K562 (cell line): ENCODE measurements around the gene CMSS1. TPM values are rescaled to one million over a fixed set of nuclear protein-coding genes. Genes with fewer than 3 reads are reported as not detected.

Experiments
- ATAC-seq: fragments of 200-7000 bp; cut with Tn5 transposase; 3 replicates; pipeline ENCODE4 v1.9.1; 2020; ENCODE audit warnings: moderate library complexity
- BruUV-seq: library from RNA; stranded (reverse); fragments of 400-500 nt; replicated peaks from 2 replicates; lab custom pipeline; 2021; lab: Mats Ljungman, UMichigan
- CTCF ChIA-PET: fragments of 300-600 bp; formaldehyde crosslinking; extraction: SDS; loops from one replicate; lab custom pipeline; 2021; ENCODE audit warnings: low intra/inter-chr PET ratio; lab: Yijun Ruan, JAX
- POLR2A ChIA-PET: fragments of 300-600, 350-650 bp; sonication (Branson Sonifier 250); formaldehyde crosslinking; extraction: SDS; loops from one replicate; lab custom pipeline; 2021; ENCODE audit warnings: antibody characterized with exemption, inconsistent platforms; lab: Yijun Ruan, JAX
- DNase-seq, 4 experiments: peaks; one replicate each; pipeline versions ENCODE4 v3.0.0 to v3.0.0-alpha.2; 2011 to 2018; ENCODE audit warnings: low spot score in 3 of 4, mixed read lengths in 3 of 4; ENCODE audit errors: extremely low read depth in 1 of 4
- FAIRE-seq: peaks from 2 replicates; lab custom pipeline; 2011; peaks lifted over from hg19 to GRCh38; lab: Jason Lieb, UNC
- H2AFZ ChIP-seq: 2 replicates; pipeline ENCODE4 v1.6.0; 2011; ENCODE audit warnings: low read depth, low read length, control low read depth, inconsistent platforms
- H3K27ac ChIP-seq: fragments of 200-600 bp; 3 replicates; pipeline ENCODE4 v1.8.0; 2011; ENCODE audit warnings: low read depth, mild to moderate bottlenecking, control low read depth, inconsistent platforms, low read length, moderate library complexity, mixed read lengths; ENCODE audit errors: extremely low read depth
- H3K27me3 ChIP-seq, 2 experiments: fragments of 300-600 bp in 1 of 2; 2 replicates in 1 of 2; 3 replicates in 1 of 2; pipeline versions ENCODE4 v1.6.0 to v1.8.0; 2011; ENCODE audit warnings: inconsistent platforms in 2 of 2, low read length in 2 of 2, mild to moderate bottlenecking in 1 of 2, mixed read lengths in 1 of 2, moderate library complexity in 1 of 2; ENCODE audit not compliant: control insufficient read depth in 2 of 2, insufficient read depth in 2 of 2
- H3K36me3 ChIP-seq: fragments of 300-600 bp; 3 replicates; pipeline ENCODE4 v1.8.0; 2011; ENCODE audit warnings: mild to moderate bottlenecking, low read length, inconsistent platforms; ENCODE audit not compliant: control insufficient read depth, insufficient read depth
- H3K4me1 ChIP-seq, 2 experiments: fragments of 200-600 bp in 1 of 2; replicated peaks in 1 of 2; 2 replicates in 1 of 2; 3 replicates in 1 of 2; pipeline versions ENCODE4 v1.5.1 to v1.8.0; 2011; ENCODE audit warnings: inconsistent platforms in 2 of 2, low read length in 2 of 2, mild to moderate bottlenecking in 1 of 2, mixed read lengths in 1 of 2, moderate library complexity in 1 of 2; ENCODE audit not compliant: control insufficient read depth in 2 of 2, insufficient read depth in 2 of 2
- H3K4me2 ChIP-seq: 2 replicates; pipeline ENCODE4 v1.6.1; 2011; ENCODE audit warnings: low read length, control low read depth, inconsistent platforms, mixed read lengths; ENCODE audit not compliant: insufficient read depth
- H3K4me3 ChIP-seq: fragments of 200-600 bp; sonication (generic), shearing (Covaris generic); 2 replicates; pipeline ENCODE4 v1.5.1; 2016; ENCODE audit warnings: control low read depth, inconsistent platforms
- H3K79me2 ChIP-seq: fragments of 200-600 bp; 3 replicates; pipeline ENCODE4 v1.8.0; 2011; ENCODE audit warnings: low read length, inconsistent platforms; ENCODE audit not compliant: control insufficient read depth, insufficient read depth
- H3K9ac ChIP-seq, 2 experiments: 2 replicates each; pipeline versions ENCODE4 v1.6.0 to v1.6.1; 2011; ENCODE audit warnings: low read depth in 2 of 2, low read length in 2 of 2, control low read depth in 1 of 2, inconsistent platforms in 1 of 2, mild to moderate bottlenecking in 1 of 2, mixed read lengths in 1 of 2; ENCODE audit not compliant: insufficient read depth in 1 of 2
- H3K9me1 ChIP-seq: one replicate; pipeline ENCODE4 v1.6.0; 2011; ENCODE audit warnings: inconsistent platforms, mild to moderate bottlenecking, low read length, moderate library complexity; ENCODE audit not compliant: control insufficient read depth, insufficient read depth
- H3K9me3 ChIP-seq: replicated peaks from 2 replicates; pipeline ENCODE4 v1.5.1; 2011; ENCODE audit warnings: low read depth, low read length, inconsistent platforms; ENCODE audit not compliant: control insufficient read depth, insufficient read depth
- H4K20me1 ChIP-seq: replicated peaks from 2 replicates; pipeline ENCODE4 v1.6.1; 2011; ENCODE audit warnings: low read length, inconsistent platforms, mixed read lengths; ENCODE audit not compliant: control insufficient read depth, insufficient read depth
- E2F8 ChIP-seq: fragments of 450-650 bp; IDR thresholded peaks from 2 replicates; pipeline ENCODE4 v1.7.1; 2018; ENCODE audit warnings: mild to moderate bottlenecking, low read depth; ENCODE audit not compliant: partially characterized antibody
- ERF ChIP-seq: fragments of 450-650 bp; formaldehyde crosslinking; IDR thresholded peaks from 2 replicates; pipeline ENCODE4 v1.4.0; 2020; ENCODE audit warnings: mild to moderate bottlenecking, mixed read lengths
- ETS1 ChIP-seq: conservative IDR thresholded peaks from 2 replicates; pipeline ENCODE4 v1.6.1; 2011; ENCODE audit warnings: low read depth, mild to moderate bottlenecking, low read length; ENCODE audit not compliant: control insufficient read depth
- IFI16 ChIP-seq: fragments of 250-450 bp; sonication (Bioruptor Pico); IDR thresholded peaks from 2 replicates; pipeline ENCODE4 v2.1.2; 2022; ENCODE audit warnings: mild to moderate bottlenecking, inconsistent platforms
- RAD21 ChIP-seq, 2 experiments: fragments of 250-450 bp in 1 of 2; fragments of 450-650 bp in 1 of 2; sonication (Bioruptor Pico) in 1 of 2; formaldehyde crosslinking in 1 of 2; IDR thresholded peaks in 1 of 2; conservative IDR thresholded peaks in 1 of 2; 2 replicates each; pipeline versions ENCODE4 v1.4.0 to v1.8.0; 2020 to 2022; ENCODE audit warnings: mild to moderate bottlenecking in 2 of 2, moderate library complexity in 1 of 2
- SREBF2 ChIP-seq: sonication (generic); formaldehyde crosslinking; IDR thresholded peaks from 2 replicates; pipeline ENCODE4 v1.4.0; 2020; ENCODE audit warnings: mild to moderate bottlenecking, missing genetic modification reagents
- ZNF57 ChIP-seq: fragments of 450-650 bp; formaldehyde crosslinking; IDR thresholded peaks from 2 replicates; pipeline ENCODE4 v1.4.0; 2020; ENCODE audit warnings: mild to moderate bottlenecking, moderate library complexity
- ZNF707 ChIP-seq: fragments of 250-450 bp; sonication (Bioruptor Pico); conservative IDR thresholded peaks from 2 replicates; pipeline ENCODE4 v1.8.0; 2022; ENCODE audit warnings: inconsistent platforms, mild to moderate bottlenecking, moderate library complexity
- in situ Hi-C: fragments of 300-500 bp; cut with MboI; formaldehyde crosslinking; loops from 4 replicates; pipeline ENCODE4 v1.15.0; 2018; ENCODE audit warnings: inconsistent platforms, mixed read lengths
- intact Hi-C: fragments of 100-400 bp; cut with micrococcal nuclease; formaldehyde crosslinking; loops from 2 replicates; pipeline ENCODE4 v1.14.2; 2022
- polyA plus RNA-seq, 8 experiments: library from polyadenylated mRNA; depleted of rRNA in 4 of 8; stranded (reverse) in 5 of 8; unstranded in 3 of 8; fragments of >200 nt; fragmentation: Nextera tagmentation in 2 of 8; fragmentation: Illumina TruSeq in 1 of 8; extraction: Ambion mirVana in 2 of 8; extraction: Trizol in 1 of 8; gene quantifications; 2 replicates each; pipeline versions ENCODE4 v1.2.1 to v1.2.3, GENCODE V29; 2011 to 2014; ENCODE audit warnings: inconsistent platforms in 1 of 8, missing spikeins in 1 of 8
- total RNA-seq, 7 experiments: library from RNA; depleted of rRNA in 6 of 7; stranded (reverse); fragments of >200 nt in 6 of 7; fragmentation: Illumina TruSeq in 2 of 7; extraction: Trizol in 2 of 7; gene quantifications; 2 replicates each; pipeline versions ENCODE4 v1.2.1 to v1.2.3, GENCODE V29; 2011 to 2021; ENCODE audit warnings: low replicate concordance in 1 of 7

The CMSS1 gene
- total and polyA plus RNA-seq, 9 of the 15 experiments (the other 6 are each of a cell fraction or from before 2014, with no cell fraction given), result 46.9 to 109 (median 72.3) TPM

- CTCF ChIA-PET, result no interaction called here
- no peak overlapping the region for H3K9ac ChIP-seq
- in situ Hi-C loops, result no loop called here
Measured at GRCh38 chr3:99918715-99919114, 101.1 kb downstream of the CMSS1 start.

More at GRCh38 chr3:99918715-99919114, 101.1 kb downstream of the CMSS1 start:
- H3K9me3 ChIP-seq, result no peaks in the 10 kb centered on the region
- FAIRE-seq (no peak), DNase-seq (no peak), ATAC-seq (no peak)
- peaks cover 0 to 19% of the 10 kb centered on the region in 2 experiments; a peak in 3 of 5 replicates for H3K4me1 ChIP-seq
- H3K9me1 ChIP-seq, result no peaks in the 10 kb centered on the region
- H3K36me3 ChIP-seq, result no peaks in the 10 kb centered on the region; the same call in 2 of the 3 replicates
- no peak overlapping the region for H3K27ac ChIP-seq
- H4K20me1 ChIP-seq, result no peaks in the 10 kb centered on the region
- intact Hi-C loops, result no loop called here
- BruUV-seq, result no TSS peak
- TF ChIP-seq E2F8 (no peak), ZNF57 (no peak), IFI16 (CRISPR knock-in tag) (no peak), ETS1 (no peak), ZNF707 (CRISPR knock-in tag) (no peak), SREBF2 (CRISPR knock-in tag) (no peak), RAD21 (CRISPR knock-in tag; conservative IDR thresholded peaks at IDR 0.05 in 1 of 2, IDR thresholded peaks at IDR 0.05 in 1 of 2) (no peak), ERF (no peak)
- POLR2A ChIA-PET, result interaction anchor here (0.6 kb wide), 1 partner anchor 258 kb away, joined by 3 read pairs; no protein-coding TSS in a partner anchor
- no peaks in the 10 kb centered on the region for H3K27me3 ChIP-seq
- H3K4me2 ChIP-seq, result no peak overlapping the region
- no peak overlapping the region for H2AFZ ChIP-seq
- H3K4me3 ChIP-seq, result no peak overlapping the region
- peaks cover 18% of the 10 kb centered on the region for H3K79me2 ChIP-seq
